Stomach smooth muscle (tissue), 2 donors: ENCODE data around the gene DHRSX.
"Not testable (repeated sequence)": the region's sequence is repeated elsewhere in the genome, so short reads cannot be mapped to it uniquely, and the experiment has no call there.

Experiments
- H3K27ac ChIP-seq: one replicate; pipeline ENCODE4 v1.7.0; 2013; ENCODE audit warnings: mild to moderate bottlenecking, low read length, inconsistent platforms
- H3K27me3 ChIP-seq, 2 donors: one replicate each; pipeline ENCODE4 v1.7.0; 2013; ENCODE audit warnings: low read length in 2 of 2; ENCODE audit not compliant: insufficient read depth in 2 of 2, control insufficient read depth in 1 of 2
- H3K36me3 ChIP-seq, 2 donors: one replicate each; pipeline ENCODE4 v1.7.0; 2013; ENCODE audit warnings: low read length in 2 of 2; ENCODE audit not compliant: control insufficient read depth in 2 of 2, insufficient read depth in 2 of 2
- H3K4me1 ChIP-seq: one replicate; pipeline ENCODE4 v1.7.0; 2013; ENCODE audit warnings: low read length; ENCODE audit not compliant: control insufficient read depth, insufficient read depth
- H3K4me3 ChIP-seq, 2 donors: one replicate each; pipeline ENCODE4 v1.7.0; 2013; ENCODE audit warnings: low read length in 2 of 2
- H3K9ac ChIP-seq, 2 donors: one replicate each; pipeline ENCODE4 v1.7.0; 2013; ENCODE audit warnings: low read length in 2 of 2, mild to moderate bottlenecking in 1 of 2
- H3K9me3 ChIP-seq, 2 donors: one replicate each; pipeline ENCODE4 v1.7.0; 2013; ENCODE audit warnings: low read length in 2 of 2; ENCODE audit not compliant: control insufficient read depth in 2 of 2
- donor health status: healthy.
- donor health status: Pancreatic carcinoma.

Gene DHRSX

DNA sequence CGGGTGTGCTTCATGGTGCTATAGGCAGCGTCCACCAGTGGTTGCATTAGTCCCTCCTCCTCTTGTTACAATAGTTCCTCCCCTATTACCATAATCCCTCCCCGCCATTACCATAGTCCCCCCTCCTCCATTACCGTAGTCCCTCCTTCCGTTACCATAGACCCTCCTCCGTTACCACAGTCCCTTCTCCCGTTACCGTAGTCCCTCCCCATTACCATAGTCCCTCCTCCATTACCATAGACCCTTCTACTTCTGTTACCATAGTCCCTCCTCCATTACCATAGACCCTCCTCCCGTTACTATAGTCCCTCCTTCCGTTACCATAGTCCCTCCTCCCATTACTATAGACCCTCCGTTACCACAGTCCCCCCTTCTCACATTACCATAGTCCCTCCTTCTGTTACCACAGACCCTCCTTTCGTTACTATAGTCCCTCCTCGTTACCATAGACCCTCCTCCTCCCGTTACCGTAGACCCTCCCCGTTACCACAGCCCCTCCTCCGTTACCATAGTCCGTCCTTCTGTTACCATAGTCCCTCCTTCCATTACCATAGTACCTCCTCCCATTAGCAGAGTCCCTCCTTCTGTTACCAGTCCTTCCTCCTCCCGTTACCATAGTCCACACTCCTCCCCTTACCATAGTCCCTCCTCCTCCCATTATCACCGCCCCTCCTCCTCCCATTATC is 129.6 kb downstream of the DHRSX start:
- H3K27ac ChIP-seq = no peak overlapping the region
- H3K4me1 ChIP-seq = no peaks in the 10 kb centered on the region
- H3K9me3 ChIP-seq = no peaks in the 10 kb centered on the region
- H3K36me3 ChIP-seq = no peaks in the 10 kb centered on the region
- H3K9ac ChIP-seq = no peak overlapping the region
- H3K27me3 ChIP-seq = no peaks in the 10 kb centered on the region
- no peak overlapping the region for H3K4me3 ChIP-seq

DNA sequence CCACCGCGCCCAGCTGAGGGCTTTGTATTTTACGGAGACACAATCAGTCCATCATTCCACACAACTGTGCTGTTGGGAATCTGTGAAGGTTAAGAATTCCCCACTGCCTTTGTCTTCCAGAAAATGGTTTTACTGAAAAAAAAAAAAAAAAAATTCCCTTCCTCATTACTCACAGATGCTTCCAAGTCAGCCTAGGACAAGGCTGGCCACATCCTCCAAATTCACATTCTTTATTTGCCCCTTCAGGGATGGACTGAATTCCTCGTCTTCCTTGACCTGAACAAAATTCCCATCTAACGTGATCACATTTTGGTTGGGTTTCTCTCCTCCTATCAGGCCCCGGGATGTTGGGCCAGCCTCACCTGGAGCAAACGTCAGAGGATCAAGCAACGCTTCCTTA is 130.3 kb downstream of the DHRSX start:
- no peaks in the 10 kb centered on the region for H3K36me3 ChIP-seq
- no peaks in the 10 kb centered on the region for H3K27me3 ChIP-seq

DNA sequence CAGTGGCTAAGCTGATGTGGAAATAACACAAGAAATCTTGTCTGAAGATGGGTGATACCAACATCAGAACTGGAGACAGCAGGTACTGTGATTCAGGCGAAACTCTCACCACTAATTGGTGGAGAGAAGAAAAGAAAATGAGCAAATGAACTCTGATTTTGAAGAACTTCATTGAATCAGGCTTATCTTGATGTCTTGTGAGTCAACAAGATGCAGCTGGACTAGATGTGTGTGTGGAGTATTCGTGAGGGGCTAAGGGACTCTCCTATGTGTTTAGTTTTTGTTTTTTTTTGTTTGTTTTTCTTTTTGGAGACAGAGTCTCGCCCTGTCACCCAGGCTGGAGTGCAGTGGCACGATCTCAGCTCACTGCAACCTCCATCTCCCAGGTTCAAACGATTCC is 131.6 kb downstream of the DHRSX start:
- H3K4me3 ChIP-seq = no peak overlapping the region
- H3K4me1 ChIP-seq = no peaks in the 10 kb centered on the region
- no peak overlapping the region for H3K9ac ChIP-seq
- H3K27me3 ChIP-seq = no peaks in the 10 kb centered on the region
- H3K27ac ChIP-seq = no peak overlapping the region
- H3K9me3 ChIP-seq = no peaks in the 10 kb centered on the region
- H3K36me3 ChIP-seq = no peaks in the 10 kb centered on the region

More for the DNA sequence above, 130.3 kb downstream of the DHRSX start:
- no peaks in the 10 kb centered on the region for H3K9me3 ChIP-seq
- no peak overlapping the region for H3K27ac ChIP-seq
- no peak overlapping the region for H3K4me3 ChIP-seq
- H3K4me1 ChIP-seq = no peaks in the 10 kb centered on the region
- H3K9ac ChIP-seq = no peak overlapping the region

DNA sequence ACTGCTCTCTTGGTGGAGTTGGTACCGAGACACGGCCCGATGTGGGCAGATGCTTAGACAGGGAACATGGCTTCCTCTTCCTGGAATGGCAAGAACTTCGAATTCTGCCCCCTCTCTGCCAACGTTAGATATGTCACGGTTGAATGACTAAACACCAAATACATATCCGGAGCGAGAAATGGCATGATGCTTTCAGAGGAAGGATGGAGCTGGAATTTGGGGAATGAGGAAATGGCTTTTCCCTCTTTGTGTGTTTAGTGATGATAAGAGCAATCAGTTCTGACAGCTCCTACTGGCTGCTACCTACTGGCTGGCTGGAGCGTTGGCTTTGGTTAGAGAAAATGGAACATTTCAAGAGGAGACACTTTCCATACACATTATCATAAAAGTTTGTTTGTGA is 140.0 kb downstream of the DHRSX start:
- Histone ChIP-seq H3K9me3 (no peaks in the 10 kb centered on the region), H3K27me3 (no peaks in the 10 kb centered on the region), H3K4me1 (no peaks in the 10 kb centered on the region), H3K27ac (no peak overlapping the region), H3K4me3 (no peak overlapping the region), H3K9ac (no peak overlapping the region), H3K36me3 (peaks cover 0 to 2% of the 10 kb centered on the region in 2 donors)

DNA sequence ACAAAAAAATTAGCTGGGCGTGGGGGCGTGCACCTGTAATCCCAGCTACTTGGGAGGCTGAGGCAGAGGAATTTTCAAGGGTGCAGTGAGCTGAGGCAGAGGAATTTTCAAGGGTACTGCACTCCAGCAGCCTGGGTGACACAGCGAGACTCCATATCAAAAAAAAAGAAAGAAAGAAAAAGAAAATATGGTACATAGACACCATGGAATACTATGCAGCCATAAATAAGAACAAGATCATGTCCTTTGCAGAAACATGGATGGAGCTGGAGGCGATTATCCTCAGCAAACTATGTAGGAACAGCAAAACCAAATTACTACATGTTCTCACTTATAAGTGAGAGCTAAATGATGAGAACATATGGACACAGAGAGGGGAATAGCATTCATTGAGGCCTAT is 141.3 kb downstream of the DHRSX start:
- not testable (repeated sequence) for H3K27ac ChIP-seq, H3K27me3 ChIP-seq, H3K4me1 ChIP-seq, H3K36me3 ChIP-seq, H3K4me3 ChIP-seq, H3K9ac ChIP-seq, H3K9me3 ChIP-seq

DNA sequence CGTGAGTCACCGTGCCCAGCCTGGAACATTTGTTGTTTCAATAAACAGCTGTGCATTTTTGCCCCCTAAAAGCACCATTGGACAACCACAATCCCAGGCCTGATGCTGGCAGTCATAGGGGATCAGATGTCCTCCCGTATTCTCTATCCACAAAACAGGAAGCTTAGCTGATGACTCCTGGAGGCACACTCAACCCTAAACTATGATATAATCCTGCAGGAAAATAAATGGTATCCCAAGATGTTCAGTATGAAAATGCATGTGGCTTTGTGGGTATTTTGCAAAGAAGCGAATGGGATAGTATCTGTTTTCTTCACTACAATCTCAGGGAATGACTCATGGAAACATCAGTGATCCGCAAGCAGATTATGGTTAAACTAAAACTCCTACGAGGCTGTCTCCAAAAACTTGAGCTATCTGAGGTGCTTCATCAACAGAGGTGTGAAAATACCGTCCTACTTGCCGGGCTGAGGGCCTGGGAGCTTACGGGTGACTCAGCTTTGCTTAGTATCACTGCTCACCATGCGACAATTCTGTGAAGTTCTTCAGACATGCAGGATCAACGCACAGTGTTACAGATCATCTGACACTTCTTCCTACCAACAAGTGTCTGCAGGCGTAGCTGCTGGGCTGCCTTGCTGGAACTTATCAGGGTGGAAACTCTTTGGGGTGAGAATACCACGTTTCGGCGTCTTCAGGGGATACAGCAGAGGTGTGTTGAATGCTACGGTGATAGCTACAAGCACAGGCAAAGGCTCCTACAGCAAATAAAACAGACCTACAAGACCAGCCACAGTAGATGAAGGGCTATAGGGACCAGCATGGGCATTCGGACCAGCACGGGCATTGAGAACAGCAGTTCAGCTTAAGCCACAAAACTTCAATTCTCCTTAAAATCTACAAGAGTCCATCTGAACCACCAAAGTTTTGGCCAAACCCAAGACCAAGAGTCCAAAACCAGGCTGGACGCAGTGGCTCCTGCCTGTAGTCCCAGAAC is 148.5 kb downstream of the DHRSX start:
- Histone ChIP-seq H3K9me3 (no peaks in the 10 kb centered on the region), H3K9ac (no peak overlapping the region), H3K4me1 (no peaks in the 10 kb centered on the region), H3K4me3 (no peak overlapping the region), H3K36me3 (peaks cover 0 to 2% of the 10 kb centered on the region in 2 donors), H3K27me3 (no peaks in the 10 kb centered on the region), H3K27ac (no peak overlapping the region)

DNA sequence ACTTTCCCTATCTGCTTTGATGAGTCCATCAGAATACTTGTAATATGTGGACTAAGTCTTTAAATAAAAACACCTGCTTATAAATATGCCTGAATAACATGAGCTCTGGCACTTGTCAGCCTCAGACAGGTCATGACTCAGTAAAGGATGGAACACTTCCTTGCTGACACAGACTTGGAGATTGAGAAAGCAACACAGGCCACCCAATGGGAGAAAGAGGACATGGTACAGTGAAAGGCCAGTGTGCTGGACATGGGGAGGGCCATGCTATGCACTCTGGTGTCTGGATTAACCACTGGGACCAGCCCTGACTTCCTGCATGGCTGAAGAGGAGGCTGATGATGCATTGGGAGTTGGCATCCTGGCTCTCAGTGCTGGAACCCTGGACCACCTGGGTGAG is 149.5 kb downstream of the DHRSX start:
- Histone ChIP-seq H3K27me3 (no peaks in the 10 kb centered on the region), H3K4me3 (no peak overlapping the region), H3K36me3 (peaks cover 0 to 2% of the 10 kb centered on the region in 2 donors), H3K9ac (no peak overlapping the region), H3K9me3 (no peaks in the 10 kb centered on the region), H3K4me1 (no peaks in the 10 kb centered on the region), H3K27ac (no peak overlapping the region)

DNA sequence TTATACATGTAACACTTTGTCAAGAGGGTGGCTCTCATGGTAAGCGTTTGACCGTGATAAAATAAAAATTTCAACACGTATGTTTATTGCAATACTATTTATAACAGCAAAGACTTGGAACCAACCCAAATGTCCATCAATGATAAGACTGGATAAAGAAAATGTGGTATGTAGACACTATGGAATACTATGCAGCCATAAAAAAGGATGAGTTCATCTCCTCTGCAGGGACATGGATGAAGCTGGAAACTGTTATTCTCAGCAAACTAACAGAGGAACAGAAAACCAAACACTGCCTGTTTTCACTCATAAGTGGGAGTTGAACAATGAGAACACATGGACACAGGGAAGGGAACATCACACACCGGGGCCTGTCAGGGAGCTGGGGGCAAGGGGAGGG is 150.1 kb downstream of the DHRSX start:
- H3K27ac ChIP-seq, H3K4me1 ChIP-seq, H3K9me3 ChIP-seq, H3K36me3 ChIP-seq, H3K9ac ChIP-seq, H3K27me3 ChIP-seq, H3K4me3 ChIP-seq: not testable (repeated sequence)

DNA sequence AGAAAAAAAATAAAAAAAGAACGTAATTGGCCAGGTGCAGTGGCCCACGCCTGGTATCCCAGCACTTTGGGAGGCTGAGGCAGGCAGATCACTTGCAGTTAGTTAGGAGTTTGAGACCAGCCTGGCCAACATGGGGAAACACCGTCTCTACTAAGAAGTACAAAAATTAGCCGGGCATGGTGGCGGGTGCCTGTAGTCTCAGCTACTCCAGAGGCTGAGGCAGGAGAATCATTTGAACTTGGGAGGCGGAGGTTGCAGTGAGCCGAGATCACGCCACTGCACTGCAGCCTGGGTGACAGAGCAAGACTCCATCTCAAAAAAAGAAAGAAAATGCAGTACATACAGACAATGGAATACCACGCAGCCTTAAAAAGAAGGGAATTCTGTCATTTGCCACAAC is 150.7 kb downstream of the DHRSX start:
- H3K27me3 ChIP-seq, H3K4me3 ChIP-seq, H3K4me1 ChIP-seq, H3K9me3 ChIP-seq, H3K36me3 ChIP-seq, H3K9ac ChIP-seq, H3K27ac ChIP-seq: not testable (repeated sequence)

DNA sequence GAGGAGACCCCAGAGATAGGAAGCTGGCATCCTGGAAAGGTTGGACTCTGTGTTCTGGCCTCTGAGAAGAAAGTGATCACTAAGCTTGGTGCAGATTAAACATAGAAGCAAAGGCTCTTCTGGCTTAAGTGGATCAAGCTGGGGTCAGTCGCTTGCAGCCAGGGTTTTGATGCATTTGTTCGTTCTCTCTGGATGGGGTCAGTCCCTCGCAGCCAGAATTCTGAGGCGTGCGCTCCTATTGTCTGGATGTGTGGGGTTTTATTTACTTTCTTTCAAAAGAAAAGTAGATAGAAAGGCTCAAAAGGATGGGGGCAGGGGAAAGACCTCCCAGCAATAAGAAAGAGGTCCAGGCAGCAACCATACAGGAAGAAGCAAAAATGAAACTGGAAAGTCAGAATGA is 152.6 kb downstream of the DHRSX start:
- H3K27ac ChIP-seq = no peak overlapping the region
- H3K27me3 ChIP-seq = no peaks in the 10 kb centered on the region
- no peak overlapping the region for H3K4me3 ChIP-seq
- no peaks in the 10 kb centered on the region for H3K9me3 ChIP-seq
- H3K9ac ChIP-seq = no peak overlapping the region
- no peaks in the 10 kb centered on the region for H3K4me1 ChIP-seq
- no peaks in the 10 kb centered on the region for H3K36me3 ChIP-seq

DNA sequence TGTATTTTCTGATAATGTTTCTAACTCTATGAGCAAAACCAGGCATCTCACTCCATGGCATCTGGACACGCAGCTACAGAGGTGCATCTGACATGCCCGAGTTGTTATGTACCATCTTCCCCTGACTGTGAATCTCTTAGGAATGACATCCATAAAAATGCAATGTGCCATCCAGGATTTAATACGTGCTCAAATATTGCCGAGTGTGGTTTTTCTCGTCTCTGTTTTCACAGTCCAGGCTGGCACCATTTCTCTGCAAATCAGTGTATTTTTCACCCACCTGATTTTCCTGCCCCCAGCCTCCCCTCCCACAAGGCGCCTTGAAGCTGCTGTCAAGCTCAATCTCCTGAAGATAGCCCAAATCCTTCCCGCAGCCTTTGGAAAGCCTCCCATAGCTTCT is 154.6 kb downstream of the DHRSX start:
- Histone ChIP-seq H3K4me3 (no peak overlapping the region), H3K27ac (no peak overlapping the region), H3K4me1 (no peaks in the 10 kb centered on the region), H3K27me3 (no peaks in the 10 kb centered on the region), H3K9me3 (no peaks in the 10 kb centered on the region), H3K36me3 (peaks cover 0 to 2% of the 10 kb centered on the region in 2 donors), H3K9ac (no peak overlapping the region)
